ENCODE measurements around the gene DAZAP2. TPM values are rescaled to one million over a fixed set of nuclear protein-coding genes. Genes with fewer than 3 reads are reported as not detected.
"Not testable (repeated sequence)": the region's sequence is repeated elsewhere in the genome, so short reads cannot be mapped to it uniquely, and the experiment has no call there.

DAZAP2 gene
- total RNA-seq, 2 experiments from 2014 or later: 186 TPM

DNA sequence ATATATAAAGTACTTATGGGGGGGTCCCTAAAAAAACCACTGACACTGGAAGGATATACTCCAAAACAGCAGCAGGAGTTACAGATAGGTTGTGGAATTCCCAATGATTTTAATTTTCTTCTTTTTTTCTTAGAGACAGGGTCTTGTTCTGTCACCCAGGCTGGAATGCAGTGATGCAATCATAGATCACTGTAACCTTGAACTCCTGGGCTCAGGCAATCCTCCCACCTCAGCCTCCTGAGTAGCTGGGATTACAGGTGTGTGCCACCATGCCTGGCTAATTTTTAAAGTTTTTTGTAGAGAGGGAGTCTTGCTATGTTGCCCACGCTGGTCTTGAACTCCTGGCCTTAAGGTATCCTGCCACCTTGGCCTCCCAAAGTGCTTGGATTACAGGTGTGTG, 21.0 kb downstream of the DAZAP2 start:
- not testable (repeated sequence) for H3K27ac Mint-ChIP-seq; H3K36me3 Mint-ChIP-seq (ENCODE audit: low read depth); H3K9me3 Mint-ChIP-seq (ENCODE audit: insufficient read depth); H3K4me3 Mint-ChIP-seq; H3K27me3 Mint-ChIP-seq (ENCODE audit: low read depth); DNase-seq; ATAC-seq
- ChIA-PET CTCF (interaction anchor here (0.7 kb wide), 1 partner anchor 65 kb away, joined by 3 read pairs; no protein-coding TSS in a partner anchor), POLR2A (interaction anchor here (0.8 kb wide), 1 partner anchor 14 kb away, joined by 5 read pairs; no protein-coding TSS in a partner anchor)
- H3K4me1 Mint-ChIP-seq (ENCODE audit: low read depth): peaks cover 12% of the 10 kb centered on the region

DNA sequence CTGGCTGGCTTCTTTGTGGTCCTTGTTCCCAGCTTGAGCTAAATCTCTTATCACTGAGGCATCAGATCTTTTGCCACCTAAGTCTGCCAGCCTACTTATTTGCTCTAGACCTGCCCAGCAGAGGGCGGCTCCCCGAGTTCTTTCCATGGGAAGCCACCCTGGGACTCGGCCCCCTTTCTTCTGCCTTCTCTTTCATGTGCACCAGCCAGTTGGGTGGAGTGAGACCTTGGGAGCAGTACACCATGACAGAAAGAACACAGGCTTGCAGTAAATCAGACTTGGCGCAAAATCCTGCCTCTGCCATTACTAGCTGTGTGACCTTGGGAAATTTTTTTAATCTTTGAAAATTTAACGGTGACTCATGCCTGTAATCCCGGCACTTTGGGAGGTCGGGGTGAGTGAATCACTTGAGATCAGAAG, 24.1 kb downstream of the DAZAP2 start:
- no peaks in the 10 kb centered on the region for H3K27me3 Mint-ChIP-seq (ENCODE audit: low read depth)

DNA sequence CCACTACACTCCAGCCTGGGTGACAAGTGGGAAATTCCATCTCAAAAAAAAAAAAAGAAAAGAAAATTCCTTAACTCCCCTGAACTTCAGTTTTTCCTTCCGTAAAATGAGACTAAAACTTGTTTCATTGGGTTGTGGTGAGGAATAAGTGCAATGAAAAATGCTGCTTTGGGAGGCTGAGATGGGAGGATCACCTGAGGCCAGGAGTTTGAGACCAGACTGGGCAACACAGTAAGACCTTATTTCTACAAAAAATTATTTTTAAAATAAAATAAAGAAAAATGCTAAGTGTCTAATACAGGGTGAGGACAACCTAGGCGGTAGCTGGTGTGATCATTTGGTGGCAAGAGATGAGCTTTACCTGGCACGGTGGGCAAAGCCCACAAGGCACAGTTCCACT, 24.7 kb downstream of the DAZAP2 start:
- Mint-ChIP-seq H3K4me1 (ENCODE audit: low read depth) (peaks cover 20% of the 10 kb centered on the region), H3K4me3 (no peak overlapping the region), H3K27me3 (ENCODE audit: low read depth) (no peaks in the 10 kb centered on the region), H3K9me3 (ENCODE audit: insufficient read depth) (no peaks in the 10 kb centered on the region), H3K27ac (no peak overlapping the region), H3K36me3 (ENCODE audit: low read depth) (peaks cover 3% of the 10 kb centered on the region)
- CTCF ChIA-PET: interaction anchor here (1.3 to 3.2 kb wide), 5 partner anchors 11 to 80 kb away, joined by 3 to 25 read pairs (median 5); no protein-coding TSS in a partner anchor
- no peak for DNase-seq
- POLR2A ChIA-PET: no interaction called here
- ATAC-seq: no peak

More for the DNA sequence above, 24.1 kb downstream of the DAZAP2 start:
- ATAC-seq (no peak), DNase-seq (peak; percentile 37)
- ChIA-PET CTCF (interaction anchor here (0.6 to 3.2 kb wide), 11 partner anchors 10 to 275 kb away, joined by 3 to 25 read pairs (median 4); no protein-coding TSS in a partner anchor), POLR2A (no interaction called here)
- H3K4me1 Mint-ChIP-seq (ENCODE audit: low read depth): peaks cover 20% of the 10 kb centered on the region
- no peaks in the 10 kb centered on the region for H3K9me3 Mint-ChIP-seq (ENCODE audit: insufficient read depth)
- peaks cover 3% of the 10 kb centered on the region for H3K36me3 Mint-ChIP-seq (ENCODE audit: low read depth)
- no peak overlapping the region for H3K4me3 Mint-ChIP-seq
- no peak overlapping the region for H3K27ac Mint-ChIP-seq

DNA sequence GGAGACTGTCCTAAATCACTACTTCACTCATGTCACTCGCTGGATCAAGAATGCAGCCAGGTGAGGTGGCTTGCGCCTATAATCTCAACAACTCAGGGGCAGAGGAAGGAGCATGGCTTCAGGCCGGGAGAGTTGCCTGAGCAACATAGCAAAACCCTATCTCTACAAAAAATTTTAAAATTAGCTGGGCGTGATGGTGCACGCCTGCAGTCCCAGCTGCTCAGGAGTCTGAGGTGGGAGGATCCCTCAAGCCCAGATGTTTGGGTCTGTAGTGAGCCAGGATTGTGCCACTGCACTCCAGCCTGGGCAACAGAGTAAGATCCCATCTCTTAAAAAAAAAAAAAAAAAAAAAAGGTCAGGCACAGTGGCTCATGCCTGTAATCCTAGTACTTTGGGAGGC, 25.7 kb downstream of the DAZAP2 start:
- ChIA-PET POLR2A (interaction anchor here (0.6 kb wide), 1 partner anchor 26 kb away, joined by 3 read pairs; the partner anchor contains the start of gene DAZAP2), CTCF (interaction anchor here (0.9 to 3.2 kb wide), 2 partner anchors 12 to 77 kb away, joined by 6 to 19 read pairs; no protein-coding TSS in a partner anchor)
- Mint-ChIP-seq H3K27me3 (ENCODE audit: low read depth) (peaks cover 2% of the 10 kb centered on the region), H3K27ac (no peak overlapping the region), H3K9me3 (ENCODE audit: insufficient read depth) (no peaks in the 10 kb centered on the region), H3K36me3 (ENCODE audit: low read depth) (peaks cover 3% of the 10 kb centered on the region), H3K4me1 (ENCODE audit: low read depth) (peaks cover 27% of the 10 kb centered on the region), H3K4me3 (no peak overlapping the region)
- ATAC-seq (no peak), DNase-seq (no peak)

DNA sequence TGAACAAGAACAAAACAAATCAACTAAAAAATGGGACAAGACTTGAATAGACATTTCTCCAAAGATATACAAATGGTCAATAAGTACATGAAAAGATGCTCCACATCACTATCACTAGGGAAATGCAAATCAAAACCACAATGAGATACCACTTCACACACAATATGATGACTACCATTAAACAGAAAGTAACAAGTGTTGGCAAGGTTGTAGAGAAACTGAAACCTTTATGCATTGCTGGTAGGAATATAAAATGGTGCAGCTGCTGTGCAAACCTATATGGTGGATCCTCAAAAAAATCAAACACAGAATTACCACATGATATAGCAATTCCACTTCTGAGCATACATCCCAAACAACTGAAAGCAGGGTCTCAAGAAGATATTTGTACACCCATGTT, 26.4 kb downstream of the DAZAP2 start:
- POLR2A ChIA-PET: no interaction called here
- DNase-seq (no peak), ATAC-seq (peak; percentile 59)
- Mint-ChIP-seq H3K36me3 (ENCODE audit: low read depth) (peaks cover 3% of the 10 kb centered on the region), H3K27ac (peak overlapping the region; percentile 19), H3K4me3 (peak overlapping the region; percentile 5), H3K4me1 (ENCODE audit: low read depth) (peaks cover 29% of the 10 kb centered on the region), H3K9me3 (ENCODE audit: insufficient read depth) (no peaks in the 10 kb centered on the region), H3K27me3 (ENCODE audit: low read depth) (peaks cover 2% of the 10 kb centered on the region)
- CTCF ChIA-PET: interaction anchor here (0.9 kb wide), 1 partner anchor 12 kb away, joined by 6 read pairs; no protein-coding TSS in a partner anchor

DNA sequence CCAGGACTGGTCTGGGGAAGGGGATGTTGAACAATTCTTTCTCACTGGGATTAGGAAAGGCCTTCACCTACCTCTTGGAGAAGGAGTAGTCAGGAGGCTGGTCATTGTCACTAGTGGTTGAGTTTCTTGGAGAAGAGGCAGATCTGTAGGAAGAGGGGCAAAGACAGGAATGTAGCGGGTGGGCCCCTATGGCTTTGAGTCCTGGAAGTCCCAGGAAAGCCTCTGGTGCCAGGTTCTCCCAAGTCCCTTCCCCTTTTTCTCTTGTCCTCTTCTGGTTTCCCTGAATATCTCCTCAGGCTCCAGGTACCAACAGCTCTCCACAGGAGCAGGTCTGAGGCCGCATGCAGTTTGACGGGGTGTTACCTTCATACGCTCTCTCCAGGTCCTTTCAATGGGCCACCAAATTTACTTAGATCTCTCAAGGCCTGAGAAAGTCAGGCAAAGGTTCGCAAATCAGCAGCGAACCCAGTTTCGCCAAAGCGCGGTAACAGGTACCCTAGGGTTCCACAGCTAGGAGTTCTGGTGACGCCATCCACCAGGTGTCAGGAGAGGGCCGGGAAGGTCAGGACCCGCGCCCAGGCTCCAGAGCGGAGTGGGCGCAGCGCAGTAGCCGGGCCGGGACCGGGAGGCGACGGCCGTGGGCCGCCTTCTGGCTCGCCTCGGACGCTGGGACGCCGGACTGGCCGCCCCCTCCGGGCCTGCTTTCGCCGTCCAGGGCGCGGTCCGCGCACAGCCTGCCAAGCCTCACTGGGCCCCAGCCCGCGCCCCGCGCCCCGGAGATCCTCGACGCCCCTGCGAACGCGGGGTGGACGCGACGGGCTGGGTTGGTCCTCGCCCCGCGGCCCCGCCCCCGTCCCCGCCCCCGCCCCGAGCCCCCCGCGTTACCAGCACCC, 30.8 kb downstream of the DAZAP2 start:
- DNase-seq: peak; percentile 58
- Mint-ChIP-seq H3K9me3 (ENCODE audit: insufficient read depth) (no peaks in the 10 kb centered on the region), H3K4me1 (ENCODE audit: low read depth) (peaks cover 33% of the 10 kb centered on the region), H3K36me3 (ENCODE audit: low read depth) (peaks cover 3% of the 10 kb centered on the region), H3K4me3 (peak overlapping the region; percentile 70), H3K27ac (peak overlapping the region; percentile 67), H3K27me3 (ENCODE audit: low read depth) (peaks cover 17% of the 10 kb centered on the region)
- ChIA-PET CTCF (interaction anchor here (0.6 to 4.2 kb wide), 7 partner anchors 8 to 186 kb away, joined by 3 to 66 read pairs (median 7); no protein-coding TSS in a partner anchor), POLR2A (interaction anchor here (0.8 kb wide), 1 partner anchor 71 kb away, joined by 6 read pairs; no protein-coding TSS in a partner anchor)
- ATAC-seq: peak; percentile 59

DNA sequence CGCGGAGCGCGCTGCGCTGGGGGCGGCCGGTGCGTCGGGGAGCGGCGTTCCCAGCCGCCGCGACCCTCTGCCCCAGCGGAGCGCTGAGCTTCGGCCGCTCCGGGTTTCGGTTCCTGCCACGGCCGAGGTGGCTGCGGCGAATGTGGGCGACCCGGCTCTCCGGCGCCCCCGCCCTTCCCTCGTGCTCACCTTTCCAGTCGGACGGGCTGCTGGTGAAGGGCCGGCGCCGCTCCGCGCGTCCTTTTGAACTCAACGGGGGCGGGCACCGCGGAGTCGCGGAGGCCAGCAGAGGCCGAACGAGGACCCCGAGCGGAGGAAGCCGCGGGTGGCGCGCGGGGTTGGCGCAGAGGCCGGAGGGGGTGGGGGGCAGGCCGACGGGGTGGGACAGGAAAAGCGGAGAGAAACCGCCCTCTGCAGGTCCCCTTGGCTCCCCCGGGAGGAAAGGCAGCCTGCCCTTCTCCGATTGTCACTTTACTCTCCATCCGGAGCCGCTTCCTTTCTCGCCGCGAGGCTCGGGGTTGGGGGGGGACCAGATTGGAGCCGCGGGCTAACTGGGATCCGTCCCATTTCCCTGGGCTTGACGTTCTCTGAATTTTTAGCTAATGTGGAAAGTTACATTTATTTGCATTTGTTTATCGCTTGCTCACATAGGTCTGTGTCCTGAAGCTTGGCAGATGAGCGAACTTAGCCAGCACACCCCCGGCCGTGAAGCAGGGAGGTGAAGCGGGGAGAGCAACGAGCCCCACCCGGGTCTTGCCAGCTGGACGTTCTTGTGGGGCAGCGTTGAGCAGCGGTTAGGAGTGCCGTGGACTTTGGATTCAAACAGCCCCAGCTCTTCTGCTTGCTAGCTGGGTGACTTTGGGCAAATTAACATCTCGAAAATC, 31.7 kb downstream of the DAZAP2 start, which contains the start of gene SMAGP:
Gene SMAGP, minus strand, starts transcription at position 349 of the 884 bp plus-strand sequence. CDS start 1,137 bp downstream, outside the sequence.
- peak within 1 kb of the TSS; percentile 67 for H3K27ac Mint-ChIP-seq
- no peaks in the 10 kb centered on the region for H3K36me3 Mint-ChIP-seq (ENCODE audit: low read depth)
- peak within 1 kb of the TSS; percentile 85 for H3K4me3 Mint-ChIP-seq
- H3K4me1 Mint-ChIP-seq (ENCODE audit: low read depth): peaks cover 28% of the 10 kb centered on the region
- ATAC-seq: peak; percentile 79
- ChIA-PET POLR2A (interaction anchor here (0.6 to 0.9 kb wide), 2 partner anchors 31 to 52 kb away, joined by 3 to 4 read pairs; partner anchors contain the start of gene DAZAP2), CTCF (interaction anchor here (0.8 to 4.2 kb wide), 10 partner anchors 9 to 223 kb away, joined by 3 to 66 read pairs (median 5); no protein-coding TSS in a partner anchor)
- DNase-seq: peak; percentile 61
- H3K9me3 Mint-ChIP-seq (ENCODE audit: insufficient read depth): no peaks in the 10 kb centered on the region
- peaks cover 17% of the 10 kb centered on the region for H3K27me3 Mint-ChIP-seq (ENCODE audit: low read depth)

DNA sequence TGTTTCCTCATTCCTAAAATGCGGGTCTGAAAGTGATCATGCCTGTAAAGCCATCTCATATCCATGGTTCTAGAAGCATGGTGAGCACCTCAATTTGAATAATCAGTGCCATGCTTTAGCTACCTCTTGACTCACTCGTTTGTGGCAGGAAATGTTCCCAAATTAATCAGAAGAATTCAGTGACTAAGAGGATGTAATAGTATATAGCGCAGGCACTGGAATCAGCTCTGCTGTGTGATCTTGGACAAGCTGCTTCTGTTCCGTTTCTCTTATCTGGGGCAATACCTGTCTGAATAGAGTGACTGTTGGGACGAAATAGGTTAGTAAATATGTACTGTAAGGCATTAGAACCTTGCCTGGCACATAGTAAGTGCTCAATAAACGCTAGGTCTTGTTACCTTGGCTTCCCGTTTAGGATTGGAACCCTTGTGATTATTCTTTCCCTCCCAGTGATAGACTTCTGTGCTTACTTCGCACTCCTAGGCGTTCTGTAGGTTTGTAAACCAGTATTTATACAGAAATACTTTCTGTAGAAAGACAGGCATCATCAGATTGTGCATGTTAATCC, 32.4 kb downstream of the DAZAP2 start:
- Mint-ChIP-seq H3K27me3 (ENCODE audit: low read depth) (peaks cover 17% of the 10 kb centered on the region), H3K36me3 (ENCODE audit: low read depth) (no peaks in the 10 kb centered on the region), H3K27ac (peak overlapping the region; percentile 61), H3K9me3 (ENCODE audit: insufficient read depth) (no peaks in the 10 kb centered on the region), H3K4me3 (peak overlapping the region; percentile 85), H3K4me1 (ENCODE audit: low read depth) (peaks cover 23% of the 10 kb centered on the region)
- ChIA-PET POLR2A (interaction anchor here (0.6 to 0.9 kb wide), 2 partner anchors 32 to 51 kb away, joined by 3 to 4 read pairs; partner anchors contain the start of gene DAZAP2), CTCF (interaction anchor here (0.8 to 4.2 kb wide), 10 partner anchors 10 to 224 kb away, joined by 3 to 66 read pairs (median 5); no protein-coding TSS in a partner anchor)
- DNase-seq (no peak), ATAC-seq (no peak)

DNA sequence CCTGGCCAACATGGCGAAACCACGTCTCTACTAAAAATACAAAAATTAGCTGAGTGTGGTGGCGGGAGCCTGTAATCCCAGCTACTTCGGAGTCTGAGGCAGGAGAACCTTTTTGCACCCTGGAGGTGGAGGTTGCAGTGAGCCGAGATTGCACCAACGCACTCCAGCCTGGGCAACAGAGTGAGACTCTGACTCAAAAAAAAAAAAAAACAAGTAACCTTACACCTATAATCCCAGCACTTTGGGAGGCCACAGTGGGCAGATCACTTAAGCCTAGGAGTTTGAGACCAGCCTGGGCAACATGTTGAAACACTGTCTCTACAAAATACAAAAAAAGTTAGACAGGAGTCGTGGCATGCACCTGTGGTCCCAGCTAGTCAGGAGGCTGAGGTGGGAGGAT, 34.2 kb downstream of the DAZAP2 start:
- H3K4me3 Mint-ChIP-seq; H3K9me3 Mint-ChIP-seq (ENCODE audit: insufficient read depth); DNase-seq; ATAC-seq; POLR2A ChIA-PET; H3K36me3 Mint-ChIP-seq (ENCODE audit: low read depth); H3K27ac Mint-ChIP-seq: not testable (repeated sequence)
- peaks cover 20% of the 10 kb centered on the region for H3K4me1 Mint-ChIP-seq (ENCODE audit: low read depth)
- peaks cover 17% of the 10 kb centered on the region for H3K27me3 Mint-ChIP-seq (ENCODE audit: low read depth)
- CTCF ChIA-PET: interaction anchor here (0.9 kb wide), 1 partner anchor 10 kb away, joined by 4 read pairs; no protein-coding TSS in a partner anchor

DNA sequence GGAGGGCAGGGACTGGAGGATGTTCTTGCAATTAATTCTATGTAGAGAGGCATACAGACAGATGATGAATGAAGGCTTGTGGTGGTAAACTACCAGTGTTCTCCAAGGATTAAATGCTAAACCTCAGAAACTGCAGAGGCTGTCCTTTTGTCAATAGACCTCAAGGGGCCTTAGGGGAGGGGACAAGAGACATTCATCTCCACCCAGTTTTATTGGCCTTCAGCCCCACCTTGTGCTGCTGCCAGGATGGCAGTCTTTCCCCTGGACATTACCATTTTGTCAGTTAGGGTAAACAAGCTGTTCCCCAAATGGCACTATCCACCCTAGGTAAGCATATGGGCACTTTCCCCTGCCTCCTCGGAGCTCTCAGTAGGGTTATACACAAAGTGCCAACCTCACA, 36.5 kb downstream of the DAZAP2 start:
- DNase-seq: no peak
- no peak for ATAC-seq
- Mint-ChIP-seq H3K27ac (no peak overlapping the region), H3K36me3 (ENCODE audit: low read depth) (peaks cover 2% of the 10 kb centered on the region), H3K4me3 (no peak overlapping the region), H3K4me1 (ENCODE audit: low read depth) (peaks cover 11% of the 10 kb centered on the region), H3K27me3 (ENCODE audit: low read depth) (peaks cover 14% of the 10 kb centered on the region), H3K9me3 (ENCODE audit: insufficient read depth) (no peaks in the 10 kb centered on the region)
- ChIA-PET CTCF (interaction anchor here (1.4 kb wide), 1 partner anchor 66 kb away, joined by 4 read pairs; no protein-coding TSS in a partner anchor), POLR2A (no interaction called here)

Data from activated CD8-positive, alpha-beta T cell treated with anti-CD3 and anti-CD28 coated beads, Interleukin-2, amount 10 ng/mL, durations not matched to agents 7 days and 5 days (primary cell).